ENCODE results near the gene FAM53B.
A peak's percentile ranks its signal among the peaks of the same experiment; 100 is the strongest.

The FAM53B gene

GRCh38 chr10:124712704-124713407 is 31.3 kb downstream of the FAM53B start:
- no peak for DNase-seq (ENCODE audit: low read depth)
- TF ChIP-seq, protein P1, sequence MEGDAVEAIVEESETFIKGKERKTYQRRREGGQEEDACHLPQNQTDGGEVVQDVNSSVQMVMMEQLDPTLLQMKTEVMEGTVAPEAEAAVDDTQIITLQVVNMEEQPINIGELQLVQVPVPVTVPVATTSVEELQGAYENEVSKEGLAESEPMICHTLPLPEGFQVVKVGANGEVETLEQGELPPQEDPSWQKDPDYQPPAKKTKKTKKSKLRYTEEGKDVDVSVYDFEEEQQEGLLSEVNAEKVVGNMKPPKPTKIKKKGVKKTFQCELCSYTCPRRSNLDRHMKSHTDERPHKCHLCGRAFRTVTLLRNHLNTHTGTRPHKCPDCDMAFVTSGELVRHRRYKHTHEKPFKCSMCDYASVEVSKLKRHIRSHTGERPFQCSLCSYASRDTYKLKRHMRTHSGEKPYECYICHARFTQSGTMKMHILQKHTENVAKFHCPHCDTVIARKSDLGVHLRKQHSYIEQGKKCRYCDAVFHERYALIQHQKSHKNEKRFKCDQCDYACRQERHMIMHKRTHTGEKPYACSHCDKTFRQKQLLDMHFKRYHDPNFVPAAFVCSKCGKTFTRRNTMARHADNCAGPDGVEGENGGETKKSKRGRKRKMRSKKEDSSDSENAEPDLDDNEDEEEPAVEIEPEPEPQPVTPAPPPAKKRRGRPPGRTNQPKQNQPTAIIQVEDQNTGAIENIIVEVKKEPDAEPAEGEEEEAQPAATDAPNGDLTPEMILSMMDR (conservative IDR thresholded peaks at IDR 0.05; ENCODE audit: low read length): no peak
- no peak overlapping the region for H3K4me3 ChIP-seq (ENCODE audit: low read length)

DNA sequence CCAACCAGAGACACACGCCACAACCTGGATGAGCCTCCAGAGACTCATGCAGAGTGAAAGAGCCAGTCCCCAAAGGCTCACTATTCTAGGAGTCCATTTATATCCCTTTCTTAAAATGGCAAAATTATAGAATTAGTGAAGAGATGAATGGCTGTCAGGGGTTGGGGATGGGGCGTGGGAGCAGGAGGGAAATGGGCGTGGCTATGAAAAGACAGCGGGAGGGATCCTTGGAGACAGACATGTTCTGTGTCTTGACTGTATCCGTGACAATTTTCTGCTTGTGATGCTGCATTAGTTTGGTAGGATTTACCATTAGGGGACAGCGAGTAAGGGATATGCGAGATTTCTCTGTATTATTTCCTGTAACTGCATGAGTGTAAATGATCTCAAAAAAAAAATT is 33.0 kb downstream of the FAM53B start:
- TF ChIP-seq, protein P1 (conservative IDR thresholded peaks at IDR 0.05; ENCODE audit: low read length): no peak
- no peak overlapping the region for H3K4me3 ChIP-seq (ENCODE audit: low read length)
- DNase-seq (ENCODE audit: low read depth): no peak

GRCh38 chr10:124710266-124710881 is 33.8 kb downstream of the FAM53B start:
- TF ChIP-seq, protein P1 (conservative IDR thresholded peaks at IDR 0.05; ENCODE audit: low read length): no peak
- DNase-seq (ENCODE audit: low read depth): peak; percentile 25
- no peak overlapping the region for H3K4me3 ChIP-seq (ENCODE audit: low read length)

DNA sequence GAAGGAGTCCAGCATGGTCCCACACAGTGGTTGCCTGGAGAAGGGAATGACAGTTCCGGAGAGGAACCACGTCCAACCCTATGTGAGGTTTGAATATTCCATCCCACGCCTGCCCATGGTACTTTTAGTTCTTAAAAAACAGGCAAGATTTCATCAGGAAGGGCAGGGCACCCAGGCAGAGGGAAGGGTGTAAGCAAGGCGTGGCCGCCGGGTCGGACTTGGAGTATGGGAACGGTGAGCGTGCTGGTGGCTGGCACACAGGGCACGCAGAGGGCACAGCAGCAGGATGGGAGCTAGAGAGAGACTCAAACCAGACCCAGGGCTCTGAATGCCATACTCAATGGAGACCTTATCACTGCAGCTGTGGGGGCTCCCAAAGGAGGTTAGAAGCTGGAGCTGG is 34.3 kb downstream of the FAM53B start:
- H3K4me3 ChIP-seq (ENCODE audit: low read length): no peak overlapping the region
- DNase-seq (ENCODE audit: low read depth): no peak
- TF ChIP-seq, protein P1 (conservative IDR thresholded peaks at IDR 0.05; ENCODE audit: low read length): no peak

DNA sequence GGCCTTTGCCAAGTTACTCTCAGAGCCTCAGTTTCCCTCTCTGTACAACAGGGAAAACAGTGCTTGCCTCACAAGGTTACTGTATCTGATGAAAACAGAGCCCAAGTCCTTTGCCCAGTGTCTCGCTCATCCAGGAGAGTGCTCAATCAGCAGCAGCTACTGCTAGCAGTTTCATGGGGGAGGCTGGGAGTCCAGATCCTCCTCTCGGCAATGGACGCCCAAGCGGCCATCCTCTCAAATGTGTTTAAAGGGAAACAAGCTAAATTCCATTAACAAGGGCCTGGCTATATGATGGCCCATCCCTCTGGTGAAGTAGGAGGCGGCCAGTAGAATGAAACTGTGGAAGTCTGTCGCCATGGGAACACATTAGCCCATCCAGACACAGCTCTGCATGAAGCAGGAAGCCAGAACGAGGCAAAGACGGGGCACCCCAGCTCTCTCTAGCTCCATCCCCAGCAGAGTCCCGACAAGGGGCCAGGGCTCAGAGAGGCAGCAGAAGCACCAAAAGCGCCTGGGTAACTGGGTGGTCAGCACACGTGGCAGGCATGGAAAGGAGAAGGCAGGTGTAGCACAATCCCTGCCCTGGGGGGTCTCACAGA is 35.2 kb downstream of the FAM53B start:
- no peak overlapping the region for H3K4me3 ChIP-seq (ENCODE audit: low read length)
- TF ChIP-seq, protein P1 (conservative IDR thresholded peaks at IDR 0.05; ENCODE audit: low read length): no peak
- no peak for DNase-seq (ENCODE audit: low read depth)

- no peak for DNase-seq (ENCODE audit: low read depth)
- TF ChIP-seq, protein P1 (conservative IDR thresholded peaks at IDR 0.05; ENCODE audit: low read length): no peak
- H3K4me3 ChIP-seq (ENCODE audit: low read length): no peak overlapping the region
Observed at GRCh38 chr10:124708246-124708779, 35.9 kb downstream of the FAM53B start.
